Measurements from ENCODE around the gene ZNF217.
A peak's percentile ranks its signal among the peaks of the same experiment; 100 is the strongest.
"Not testable (repeated sequence)": the region's sequence is repeated elsewhere in the genome, so short reads cannot be mapped to it uniquely, and the experiment has no call there.

ZNF217 gene

GRCh38 chr20:53593466-53594007 is at the start of gene ZNF217:
TSS of gene ZNF217 (minus strand) at chr20:53593839. CDS start at chr20:53582826, 11,013 bp downstream.
- H3K4me3 Mint-ChIP-seq, result peak within 1 kb of the TSS; percentile 90 to 91
- peak; percentile 65 for DNase-seq
- H3K27ac Mint-ChIP-seq, result peak within 1 kb of the TSS; percentile 98
- peaks cover 19 to 44% of the 10 kb centered on the region in 2 donors for H3K4me1 Mint-ChIP-seq
- H3K9me3 Mint-ChIP-seq, H3K27me3 Mint-ChIP-seq: not testable (repeated sequence)
- H3K36me3 Mint-ChIP-seq, result peaks cover 19 to 30% of the 10 kb centered on the region in 2 donors
- ATAC-seq (replicated peaks), result peak; percentile 33 to 38

- Mint-ChIP-seq H3K36me3 (no peaks in the 10 kb centered on the region), H3K27me3 (no peaks in the 10 kb centered on the region), H3K9me3 (no peaks in the 10 kb centered on the region), H3K27ac (peak overlapping the region; percentile 74), H3K4me1 (peaks cover 26 to 49% of the 10 kb centered on the region in 2 donors), H3K4me3 (peak overlapping the region; percentile 64 to 73)
- DNase-seq, result peak; percentile 54
- ATAC-seq (replicated peaks), result peak; percentile 98
These were observed 49.6 kb upstream of the ZNF217 start for GRCh38 chr20:53643031-53643832.

- Mint-ChIP-seq H3K36me3 (no peaks in the 10 kb centered on the region), H3K27ac (peak overlapping the region; percentile 74), H3K4me3 (peak overlapping the region; percentile 64 to 73), H3K27me3 (no peaks in the 10 kb centered on the region), H3K9me3 (no peaks in the 10 kb centered on the region), H3K4me1 (peaks cover 30 to 54% of the 10 kb centered on the region in 2 donors)
- DNase-seq, result peak; percentile 47
- ATAC-seq (replicated peaks), result peak; percentile 85 to 86
These were observed 48.8 kb upstream of the ZNF217 start for GRCh38 chr20:53642196-53643030.

GRCh38 chr20:53639647-53640440 is 46.2 kb upstream of the ZNF217 start:
- DNase-seq (no peak), ATAC-seq (replicated peaks) (no peak)
- no peaks in the 10 kb centered on the region for H3K36me3 Mint-ChIP-seq
- H3K4me3 Mint-ChIP-seq, result no peak overlapping the region
- H3K27ac Mint-ChIP-seq, result no peak overlapping the region
- H3K27me3 Mint-ChIP-seq, result no peaks in the 10 kb centered on the region
- H3K9me3 Mint-ChIP-seq, result no peaks in the 10 kb centered on the region
- peaks cover 44 to 75% of the 10 kb centered on the region in 2 donors for H3K4me1 Mint-ChIP-seq

GRCh38 chr20:53639128-53639527 is 45.5 kb upstream of the ZNF217 start:
- no peaks in the 10 kb centered on the region for H3K36me3 Mint-ChIP-seq
- no peak overlapping the region for H3K27ac Mint-ChIP-seq
- no peak overlapping the region for H3K4me3 Mint-ChIP-seq
- ATAC-seq (replicated peaks) (no peak), DNase-seq (no peak)
- H3K4me1 Mint-ChIP-seq, result peaks cover 45 to 76% of the 10 kb centered on the region in 2 donors
- H3K27me3 Mint-ChIP-seq, result no peaks in the 10 kb centered on the region
- H3K9me3 Mint-ChIP-seq, result no peaks in the 10 kb centered on the region

GRCh38 chr20:53637310-53637709 is 43.7 kb upstream of the ZNF217 start:
- peaks cover 39 to 65% of the 10 kb centered on the region in 2 donors for H3K4me1 Mint-ChIP-seq
- not testable (repeated sequence) for ATAC-seq (replicated peaks)

GRCh38 chr20:53636540-53637097 is 43.0 kb upstream of the ZNF217 start:
- ATAC-seq (replicated peaks) (peak; percentile 31 to 36), DNase-seq (no peak)
- Mint-ChIP-seq H3K27ac (peak overlapping the region; percentile 79), H3K4me3 (peak overlapping the region in 1 of 2 donors; percentile 31), H3K36me3 (no peaks in the 10 kb centered on the region), H3K4me1 (peaks cover 36 to 61% of the 10 kb centered on the region in 2 donors), H3K9me3 (no peaks in the 10 kb centered on the region), H3K27me3 (no peaks in the 10 kb centered on the region)

More at GRCh38 chr20:53637310-53637709, 43.7 kb upstream of the ZNF217 start:
- peak overlapping the region; percentile 4 for H3K27ac Mint-ChIP-seq
- H3K4me3 Mint-ChIP-seq, DNase-seq, H3K9me3 Mint-ChIP-seq, H3K27me3 Mint-ChIP-seq, H3K36me3 Mint-ChIP-seq: not testable (repeated sequence)

GRCh38 chr20:53635221-53635620 is 41.6 kb upstream of the ZNF217 start:
- DNase-seq, result no peak
- peak overlapping the region in 1 of 2 donors; percentile 56 for H3K4me3 Mint-ChIP-seq
- H3K27ac Mint-ChIP-seq, result peak overlapping the region; percentile 70

GRCh38 chr20:53631909-53632662 is 38.4 kb upstream of the ZNF217 start:
- Mint-ChIP-seq H3K36me3 (no peaks in the 10 kb centered on the region), H3K4me1 (peaks cover 25 to 42% of the 10 kb centered on the region in 2 donors), H3K27me3 (no peaks in the 10 kb centered on the region), H3K27ac (no peak overlapping the region), H3K9me3 (no peaks in the 10 kb centered on the region), H3K4me3 (no peak overlapping the region)
- DNase-seq (no peak), ATAC-seq (replicated peaks) (no peak)

More at GRCh38 chr20:53635221-53635620, 41.6 kb upstream of the ZNF217 start:
- H3K4me1 Mint-ChIP-seq, result peaks cover 36 to 53% of the 10 kb centered on the region in 2 donors
- H3K36me3 Mint-ChIP-seq, result no peaks in the 10 kb centered on the region
- ATAC-seq (replicated peaks), result no peak
- H3K27me3 Mint-ChIP-seq, result no peaks in the 10 kb centered on the region
- no peaks in the 10 kb centered on the region for H3K9me3 Mint-ChIP-seq

GRCh38 chr20:53629436-53629835 is 35.8 kb upstream of the ZNF217 start:
- DNase-seq (no peak), ATAC-seq (replicated peaks) (no peak)
- no peak overlapping the region for H3K27ac Mint-ChIP-seq
- H3K27me3 Mint-ChIP-seq, result no peaks in the 10 kb centered on the region
- H3K9me3 Mint-ChIP-seq, result no peaks in the 10 kb centered on the region
- no peak overlapping the region for H3K4me3 Mint-ChIP-seq
- no peaks in the 10 kb centered on the region for H3K36me3 Mint-ChIP-seq
- peaks cover 10 to 19% of the 10 kb centered on the region in 2 donors for H3K4me1 Mint-ChIP-seq

- not testable (repeated sequence) for H3K4me3 Mint-ChIP-seq; DNase-seq; H3K36me3 Mint-ChIP-seq; H3K9me3 Mint-ChIP-seq; ATAC-seq (replicated peaks); H3K27ac Mint-ChIP-seq; H3K27me3 Mint-ChIP-seq
- peaks cover 7 to 17% of the 10 kb centered on the region in 2 donors for H3K4me1 Mint-ChIP-seq
These were observed 35.1 kb upstream of the ZNF217 start for GRCh38 chr20:53628758-53629157.

GRCh38 chr20:53628076-53628475 is 34.4 kb upstream of the ZNF217 start:
- Mint-ChIP-seq H3K4me3 (no peak overlapping the region), H3K36me3 (no peaks in the 10 kb centered on the region), H3K4me1 (peaks cover 9 to 24% of the 10 kb centered on the region in 2 donors), H3K27me3 (no peaks in the 10 kb centered on the region), H3K9me3 (no peaks in the 10 kb centered on the region), H3K27ac (no peak overlapping the region)
- ATAC-seq (replicated peaks), result no peak
- DNase-seq, result no peak

GRCh38 chr20:53627001-53627400 is 33.4 kb upstream of the ZNF217 start:
- H3K27ac Mint-ChIP-seq; H3K36me3 Mint-ChIP-seq; ATAC-seq (replicated peaks); H3K9me3 Mint-ChIP-seq; H3K27me3 Mint-ChIP-seq; DNase-seq; H3K4me3 Mint-ChIP-seq: not testable (repeated sequence)
- H3K4me1 Mint-ChIP-seq, result peaks cover 14 to 34% of the 10 kb centered on the region in 2 donors
